Activated CD8-positive, alpha-beta T cell treated with anti-CD3 and anti-CD28 coated beads for 36 hours (primary cell): ENCODE data around the gene SASS6. TPM values are rescaled to one million over a fixed set of nuclear protein-coding genes. Genes with fewer than 3 reads are reported as not detected.
A peak's percentile ranks its signal among the peaks of the same experiment; 100 is the strongest.

Experiments used
- ATAC-seq: fragments of 200-7000 bp; cut with Tn5 transposase; one replicate; pipeline ENCODE4 v1.10.0; 2021; ENCODE audit warnings: mild to moderate bottlenecking, moderate library complexity
- CTCF ChIA-PET: fragments of 350-600 bp; sonication (Branson Sonifier 250); formaldehyde crosslinking; loops from one replicate; lab custom pipeline; 2021; ENCODE audit warnings: antibody characterized with exemption; lab: Charles Lee
- POLR2A ChIA-PET: fragments of 350-600 bp; sonication (Branson Sonifier 250); formaldehyde crosslinking; loops from one replicate; lab custom pipeline; 2021; ENCODE audit warnings: antibody characterized with exemption; lab: Charles Lee
- DNase-seq: peaks from one replicate; pipeline ENCODE4 v3.0.0-alpha.2; 2020
- H3K27ac Mint-ChIP-seq: one replicate; pipeline ENCODE4 v1.8.0; 2021; ENCODE audit warnings: mild to moderate bottlenecking, mixed read lengths
- H3K27me3 Mint-ChIP-seq: one replicate; pipeline ENCODE4 v1.8.0; 2021; ENCODE audit warnings: mixed read lengths
- H3K36me3 Mint-ChIP-seq: one replicate; pipeline ENCODE4 v1.8.0; 2021; ENCODE audit warnings: low read depth, mixed read lengths
- H3K4me1 Mint-ChIP-seq: one replicate; pipeline ENCODE4 v1.8.0; 2021; ENCODE audit warnings: low read depth, mixed read lengths
- H3K4me3 Mint-ChIP-seq: one replicate; pipeline ENCODE4 v1.8.0; 2021; ENCODE audit warnings: mild to moderate bottlenecking, moderate library complexity, mixed read lengths
- H3K9me3 Mint-ChIP-seq: one replicate; pipeline ENCODE4 v1.8.0; 2021; ENCODE audit warnings: mixed read lengths
- intact Hi-C: fragments of 100-400 bp; cut with micrococcal nuclease; formaldehyde crosslinking; loops from one replicate; pipeline ENCODE4 v1.10.0; 2022
- total RNA-seq, 2 experiments: library from RNA; stranded (reverse); gene quantifications; one replicate each; pipeline ENCODE4 v1.2.3, GENCODE V29; 2021
- TF ChIP-seq, protein P1 (sequence below): fragments of 200-600 bp; IDR thresholded peaks from one replicate; pipeline ENCODE4 v1.8.0; 2022; ENCODE audit warnings: antibody characterized with exemption, mild to moderate bottlenecking

The SASS6 gene
- total RNA-seq, 2 experiments from 2014 or later: 12.9 to 13.6 TPM

DNA sequence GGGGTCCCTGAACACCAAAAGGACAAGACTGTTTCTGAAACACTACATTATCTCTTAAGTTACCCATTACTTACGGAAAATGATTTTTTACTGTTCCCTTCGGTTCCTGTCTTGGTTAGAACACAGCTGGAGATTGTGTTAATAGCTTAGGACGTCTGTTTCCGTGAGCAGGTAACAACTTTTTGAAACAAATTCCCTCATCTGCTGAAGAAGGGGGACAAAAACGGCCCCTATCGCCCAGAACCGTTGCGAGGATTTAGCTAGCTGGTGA lies 95.1 kb downstream of the SASS6 start:
- intact Hi-C loops: loop anchor here (5.0 kb wide), 2 partner anchors 95 to 230 kb away; partner anchors contain the start of genes SASS6 and TRMT13
- ChIA-PET POLR2A (interaction anchor here (0.6 to 2.3 kb wide), 12 partner anchors 9 to 857 kb away, joined by 3 to 14 read pairs (median 6); partner anchors contain the start of genes EXTL2, RTCA, SASS6 and SLC35A3), CTCF (no interaction called here)
- Mint-ChIP-seq H3K4me3 (peak overlapping the region; percentile 86), H3K27ac (peak overlapping the region; percentile 99), H3K4me1 (peaks cover 40% of the 10 kb centered on the region), H3K36me3 (peaks cover 47% of the 10 kb centered on the region), H3K27me3 (no peaks in the 10 kb centered on the region), H3K9me3 (peaks cover 2% of the 10 kb centered on the region)
- ATAC-seq: no peak
- TF ChIP-seq, protein P1, sequence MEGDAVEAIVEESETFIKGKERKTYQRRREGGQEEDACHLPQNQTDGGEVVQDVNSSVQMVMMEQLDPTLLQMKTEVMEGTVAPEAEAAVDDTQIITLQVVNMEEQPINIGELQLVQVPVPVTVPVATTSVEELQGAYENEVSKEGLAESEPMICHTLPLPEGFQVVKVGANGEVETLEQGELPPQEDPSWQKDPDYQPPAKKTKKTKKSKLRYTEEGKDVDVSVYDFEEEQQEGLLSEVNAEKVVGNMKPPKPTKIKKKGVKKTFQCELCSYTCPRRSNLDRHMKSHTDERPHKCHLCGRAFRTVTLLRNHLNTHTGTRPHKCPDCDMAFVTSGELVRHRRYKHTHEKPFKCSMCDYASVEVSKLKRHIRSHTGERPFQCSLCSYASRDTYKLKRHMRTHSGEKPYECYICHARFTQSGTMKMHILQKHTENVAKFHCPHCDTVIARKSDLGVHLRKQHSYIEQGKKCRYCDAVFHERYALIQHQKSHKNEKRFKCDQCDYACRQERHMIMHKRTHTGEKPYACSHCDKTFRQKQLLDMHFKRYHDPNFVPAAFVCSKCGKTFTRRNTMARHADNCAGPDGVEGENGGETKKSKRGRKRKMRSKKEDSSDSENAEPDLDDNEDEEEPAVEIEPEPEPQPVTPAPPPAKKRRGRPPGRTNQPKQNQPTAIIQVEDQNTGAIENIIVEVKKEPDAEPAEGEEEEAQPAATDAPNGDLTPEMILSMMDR: no peak
- no peak for DNase-seq

DNA sequence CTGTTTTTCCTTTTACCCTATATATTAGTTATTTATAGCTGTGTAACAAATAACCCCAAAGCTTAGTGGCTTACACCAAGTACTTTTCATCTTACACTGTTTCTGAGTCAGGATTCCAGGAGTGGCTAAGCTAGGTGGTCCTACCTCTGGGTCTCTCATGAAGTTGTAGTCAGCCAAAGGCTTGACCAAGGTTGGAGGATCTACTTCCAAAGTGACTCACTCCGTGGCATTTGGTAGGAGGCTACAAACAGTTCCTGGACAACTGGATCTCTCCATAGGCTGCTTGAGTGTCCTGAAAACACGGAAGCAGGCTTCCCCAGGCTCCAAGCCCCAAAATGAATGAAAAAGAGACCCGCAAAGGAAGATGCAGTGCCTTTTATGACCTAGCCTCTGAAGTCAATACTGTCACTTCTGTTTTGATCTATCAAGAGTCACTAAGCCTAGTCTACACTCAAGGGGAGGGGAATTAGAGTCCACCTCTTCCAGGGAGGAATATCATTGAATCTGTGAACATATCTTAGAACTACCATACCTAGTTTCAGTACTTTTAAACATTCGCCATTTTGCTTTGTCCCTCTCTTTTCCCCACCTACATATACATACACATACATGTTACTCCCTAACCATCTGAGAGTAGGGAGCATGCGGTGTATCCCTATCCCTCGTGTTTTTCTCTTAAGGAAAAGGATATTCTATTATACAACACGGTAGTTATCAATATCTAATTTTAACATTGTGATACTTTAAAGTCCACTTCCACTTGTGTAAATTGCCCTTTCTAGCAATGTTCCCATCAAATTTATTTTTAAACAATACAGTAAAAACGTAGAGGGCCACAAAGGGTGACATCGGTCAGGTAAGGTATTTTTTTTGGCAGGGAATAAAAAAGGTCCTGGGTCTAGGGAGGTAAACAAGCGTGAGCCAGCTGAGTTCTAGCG lies 95.7 kb downstream of the SASS6 start:
- Mint-ChIP-seq H3K4me1 (peaks cover 35% of the 10 kb centered on the region), H3K27ac (peak overlapping the region; percentile 99), H3K27me3 (no peaks in the 10 kb centered on the region), H3K36me3 (peaks cover 47% of the 10 kb centered on the region), H3K4me3 (peak overlapping the region; percentile 86), H3K9me3 (peaks cover 2% of the 10 kb centered on the region)
- intact Hi-C loops: loop anchor here (5.0 kb wide), 2 partner anchors 95 to 230 kb away; partner anchors contain the start of genes SASS6 and TRMT13
- ChIA-PET CTCF (no interaction called here), POLR2A (interaction anchor here (1.2 to 2.3 kb wide), 7 partner anchors 9 to 315 kb away, joined by 3 to 14 read pairs (median 8); partner anchors contain the start of genes RTCA and SLC35A3)
- TF ChIP-seq, protein P1: no peak
- ATAC-seq (no peak), DNase-seq (no peak)

DNA sequence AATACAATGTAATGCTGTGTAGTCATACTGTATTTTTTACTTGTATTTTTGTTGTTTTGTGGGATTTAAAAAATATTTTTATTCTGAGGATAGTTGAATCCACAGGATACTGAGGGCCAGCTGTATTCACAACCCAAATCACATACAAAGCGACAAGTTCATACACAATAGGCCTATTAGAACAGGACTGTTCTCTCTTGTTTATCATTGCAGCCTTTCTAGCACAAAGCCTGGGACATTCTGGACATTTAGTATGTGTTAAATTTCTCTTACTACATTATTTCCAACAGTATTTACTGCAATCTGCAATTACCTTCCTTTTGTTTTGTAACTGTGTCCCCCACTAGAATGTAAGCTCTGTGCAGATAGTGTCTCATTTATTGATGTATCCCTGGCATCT lies 97.5 kb downstream of the SASS6 start:
- TF ChIP-seq, protein P1: no peak
- Mint-ChIP-seq H3K27ac (no peak overlapping the region), H3K36me3 (peaks cover 39% of the 10 kb centered on the region), H3K9me3 (peaks cover 2% of the 10 kb centered on the region), H3K4me1 (peaks cover 30% of the 10 kb centered on the region), H3K4me3 (peak overlapping the region; percentile 63), H3K27me3 (no peaks in the 10 kb centered on the region)
- ChIA-PET POLR2A (interaction anchor here (1.0 kb wide), 1 partner anchor 65 kb away, joined by 4 read pairs; no protein-coding TSS in a partner anchor), CTCF (no interaction called here)
- intact Hi-C loops: loop anchor here (5.0 kb wide), 2 partner anchors 97 to 228 kb away; partner anchors contain the start of genes SASS6 and TRMT13
- ATAC-seq (no peak), DNase-seq (no peak)

DNA sequence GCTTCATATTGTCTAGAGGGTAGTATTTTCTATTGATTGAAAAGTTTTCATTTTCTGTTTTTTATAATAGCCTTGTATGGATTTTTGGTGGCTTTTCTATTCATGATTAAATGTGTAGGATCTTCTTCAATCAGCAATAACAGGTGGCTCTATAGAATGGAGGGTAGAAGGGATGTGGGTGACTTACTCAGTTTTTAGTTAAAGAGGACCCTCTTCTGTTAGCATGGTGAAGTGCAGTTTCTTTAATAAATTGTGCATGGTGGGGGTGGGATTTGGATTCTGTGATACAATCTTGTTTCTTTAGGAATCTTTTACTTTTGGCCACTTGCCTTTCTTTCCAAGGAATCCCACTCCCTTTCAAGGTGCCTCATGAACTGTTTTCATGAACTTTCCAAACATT lies 98.3 kb downstream of the SASS6 start:
- H3K27me3 Mint-ChIP-seq: no peaks in the 10 kb centered on the region
- ChIA-PET POLR2A (no interaction called here), CTCF (no interaction called here)
- DNase-seq: no peak
- ATAC-seq: no peak
- H3K4me1 Mint-ChIP-seq: peaks cover 25% of the 10 kb centered on the region
- no peak overlapping the region for H3K27ac Mint-ChIP-seq
- peaks cover 2% of the 10 kb centered on the region for H3K9me3 Mint-ChIP-seq
- intact Hi-C loops: no loop called here
- peaks cover 34% of the 10 kb centered on the region for H3K36me3 Mint-ChIP-seq
- TF ChIP-seq, protein P1: no peak
- no peak overlapping the region for H3K4me3 Mint-ChIP-seq

Other genes with a start within 250 kb of the SASS6 start
- gene SLC35A3, start 162.9 kb downstream of the SASS6 start, total RNA-seq: 10 to 100 TPM; 17.5 to 19.3 TPM
- gene TRMT13, start 233 bp upstream of the SASS6 start, total RNA-seq: 10 to 100 TPM; 15.5 to 17.5 TPM
- under 1 TPM; 0.34 to 0.92 TPM for gene LRRC39, start 45.3 kb upstream of the SASS6 start, total RNA-seq
- gene DBT, start 116.9 kb upstream of the SASS6 start, total RNA-seq: 10 to 100 TPM; 11.8 to 12.6 TPM
- gene RTCA, start 133.3 kb upstream of the SASS6 start, total RNA-seq: 10 to 100 TPM; 44.7 to 46.0 TPM
- gene CDC14A, start 219.6 kb upstream of the SASS6 start, total RNA-seq: 10 to 100 TPM; 14.3 to 17.2 TPM